Neural cell (in vitro differentiated cells): Measurements from ENCODE around the gene NFAM1. TPM values are rescaled to one million over a fixed set of nuclear protein-coding genes. Genes with fewer than 3 reads are reported as not detected.

Source experiments
- H2AFZ ChIP-seq: fragments of 200-600, 300-800 bp; sonication (generic), shearing (Covaris generic); 2 replicates; pipeline ENCODE4 v1.6.0; 2014; ENCODE audit warnings: low read depth, mild to moderate bottlenecking, antibody characterized with exemption, low read length, moderate library complexity
- H3F3A ChIP-seq: fragments of 200-600 bp; shearing (Covaris generic); 2 replicates; pipeline ENCODE4 v1.6.1; 2016; ENCODE audit warnings: mild to moderate bottlenecking, moderate library complexity, mixed read lengths, antibody characterized with exemption, low read length; ENCODE audit not compliant: insufficient read depth, poor library complexity, severe bottlenecking
- H3K27ac ChIP-seq: fragments of 200-600, 300-800 bp; sonication (generic), shearing (Covaris generic); 2 replicates; pipeline ENCODE4 v1.5.1; 2014; ENCODE audit warnings: mild to moderate bottlenecking, low read length, moderate library complexity
- H3K27me3 ChIP-seq: fragments of 300-800, 200-600 bp; sonication (generic), shearing (Covaris generic); 2 replicates; pipeline ENCODE4 v1.6.0; 2014; ENCODE audit warnings: mild to moderate bottlenecking, low read depth, low read length, moderate library complexity; ENCODE audit not compliant: insufficient read depth
- H3K36me3 ChIP-seq: fragments of 300-800, 200-600 bp; sonication (generic), shearing (Covaris generic); 2 replicates; pipeline ENCODE4 v1.5.1; 2014; ENCODE audit warnings: mild to moderate bottlenecking, antibody characterized with exemption, low read length, moderate library complexity; ENCODE audit not compliant: insufficient read depth
- H3K4me2 ChIP-seq: fragments of 300-800, 200-600 bp; sonication (generic), shearing (Covaris generic); 2 replicates; pipeline ENCODE4 v1.6.0; 2014; ENCODE audit warnings: mild to moderate bottlenecking, low read length
- H3K4me3 ChIP-seq: fragments of 300-800, 200-600 bp; sonication (generic), shearing (Covaris generic); 2 replicates; pipeline ENCODE4 v1.5.1; 2014; ENCODE audit warnings: mild to moderate bottlenecking, low read length, moderate library complexity
- H3K79me2 ChIP-seq: fragments of 200-600 bp; shearing (Covaris generic); replicated peaks from 2 replicates; pipeline ENCODE4 v1.6.0; 2014; ENCODE audit warnings: mild to moderate bottlenecking, low read length, moderate library complexity; ENCODE audit not compliant: insufficient read depth
- H3K9ac ChIP-seq: fragments of 300-800, 200-600 bp; sonication (generic), shearing (Covaris generic); 2 replicates; pipeline ENCODE4 v1.6.1; 2016; ENCODE audit warnings: mild to moderate bottlenecking, low read length, mixed read lengths
- H3K9me2 ChIP-seq: fragments of 200-600 bp; shearing (Covaris generic); 2 replicates; pipeline ENCODE4 v1.6.1; 2016; ENCODE audit warnings: mild to moderate bottlenecking, low read length, mixed read lengths; ENCODE audit not compliant: insufficient read depth
- H3K9me3 ChIP-seq: fragments of 200-600, 300-800 bp; sonication (generic), shearing (Covaris generic); 2 replicates; pipeline ENCODE4 v1.6.1; 2016; ENCODE audit warnings: mild to moderate bottlenecking, mixed run types, low read length, moderate library complexity, mixed read lengths
- H4K20me1 ChIP-seq: fragments of 200-600 bp; shearing (Covaris generic); 2 replicates; pipeline ENCODE4 v1.6.1; 2016; ENCODE audit warnings: mild to moderate bottlenecking, mixed run types; ENCODE audit not compliant: insufficient read depth
- CTCF ChIP-seq: fragments of 450-650 bp; IDR thresholded peaks from 2 replicates; pipeline ENCODE4 v1.5.1; 2014; ENCODE audit warnings: antibody characterized with exemption, mild to moderate bottlenecking, moderate library complexity; ENCODE audit not compliant: poor library complexity, severe bottlenecking
- EP300 ChIP-seq: fragments of 450-650 bp; conservative IDR thresholded peaks from 2 replicates; pipeline ENCODE4 v1.6.1; 2014; ENCODE audit warnings: antibody characterized with exemption, mild to moderate bottlenecking, moderate library complexity; ENCODE audit not compliant: poor library complexity, severe bottlenecking
- EZH2 ChIP-seq: fragments of 200-600, 300-800 bp; shearing (Covaris generic), sonication (generic); IDR thresholded peaks from 2 replicates; pipeline ENCODE4 v1.6.1; 2014; ENCODE audit warnings: antibody characterized with exemption, low read length, borderline replicate concordance, mild to moderate bottlenecking; ENCODE audit not compliant: insufficient read depth, poor library complexity, severe bottlenecking
- MXI1 ChIP-seq: fragments of 450-650 bp; conservative IDR thresholded peaks from 2 replicates; pipeline ENCODE4 v1.6.1; 2014; ENCODE audit warnings: antibody characterized with exemption, mild to moderate bottlenecking; ENCODE audit not compliant: poor library complexity, severe bottlenecking
- POLR2AphosphoS5 ChIP-seq: IDR thresholded peaks from 2 replicates; pipeline ENCODE4 v1.6.1; 2012
- RAD21 ChIP-seq: fragments of 450-650 bp; conservative IDR thresholded peaks from 2 replicates; pipeline ENCODE4 v1.6.1; 2014; ENCODE audit warnings: antibody characterized with exemption, mild to moderate bottlenecking, moderate library complexity
- REST ChIP-seq: IDR thresholded peaks from 2 replicates; pipeline ENCODE4 v1.6.1; 2012; ENCODE audit warnings: borderline replicate concordance
- SMC3 ChIP-seq: fragments of 450-650 bp; conservative IDR thresholded peaks from 2 replicates; pipeline ENCODE4 v1.6.1; 2014; ENCODE audit warnings: antibody characterized with exemption, mild to moderate bottlenecking, moderate library complexity; ENCODE audit not compliant: poor library complexity
- TAF1 ChIP-seq: IDR thresholded peaks from 2 replicates; pipeline ENCODE4 v1.6.1; 2012; ENCODE audit warnings: low read depth
- polyA plus RNA-seq: library from polyadenylated mRNA; depleted of rRNA; stranded (reverse); fragments of >200 nt; gene quantifications from 2 replicates; pipeline ENCODE4 v1.2.3, GENCODE V29; 2014

The NFAM1 gene
- polyA plus RNA-seq, 1 donor from 2014 or later, result 0.05 TPM

GRCh38 chr22:42341779-42342178 lies 90.4 kb downstream of the NFAM1 start:
- Histone ChIP-seq H3K36me3 (no peaks in the 10 kb centered on the region), H2AFZ (no peak overlapping the region), H3K27me3 (no peaks in the 10 kb centered on the region), H3F3A (peaks cover 5% of the 10 kb centered on the region), H3K79me2 (peaks cover 47% of the 10 kb centered on the region), H3K27ac (peak overlapping the region; percentile 95), H3K4me3 (peak overlapping the region; percentile 68), H3K4me2 (peak overlapping the region; percentile 22), H3K9ac (peak overlapping the region; percentile 7), H4K20me1 (no peaks in the 10 kb centered on the region), H3K9me3 (no peaks in the 10 kb centered on the region), H3K9me2 (no peaks in the 10 kb centered on the region)
- TF ChIP-seq CTCF (no peak), EZH2 (no peak), RAD21 (no peak), TAF1 (no peak), MXI1 (no peak), EP300 (no peak), POLR2AphosphoS5 (no peak), SMC3 (no peak), REST (no peak)

GRCh38 chr22:42340829-42341383 lies 91.3 kb downstream of the NFAM1 start:
- Histone ChIP-seq H3K27ac (peak overlapping the region; percentile 95), H3K79me2 (peaks cover 51% of the 10 kb centered on the region), H3K9me2 (no peaks in the 10 kb centered on the region), H3K4me2 (peak overlapping the region; percentile 89), H3K36me3 (no peaks in the 10 kb centered on the region), H3F3A (peaks cover 5% of the 10 kb centered on the region), H4K20me1 (no peaks in the 10 kb centered on the region), H2AFZ (peak overlapping the region; percentile 56), H3K9me3 (no peaks in the 10 kb centered on the region), H3K9ac (peak overlapping the region; percentile 88), H3K4me3 (peak overlapping the region; percentile 68), H3K27me3 (no peaks in the 10 kb centered on the region)
- no peak for TF ChIP-seq CTCF
- TF ChIP-seq REST, result peak; percentile 31
- TF ChIP-seq RAD21, result peak; percentile 48
- no peak for TF ChIP-seq EZH2
- peak; percentile 72 for TF ChIP-seq POLR2AphosphoS5
- TF ChIP-seq TAF1, result no peak
- peak; percentile 25 for TF ChIP-seq MXI1
- TF ChIP-seq EP300, result peak; percentile 45
- TF ChIP-seq SMC3, result peak; percentile 47
